ENCODE results near the gene SP140.
"Not testable (repeated sequence)": the region's sequence is repeated elsewhere in the genome, so short reads cannot be mapped to it uniquely, and the experiment has no call there.

Gene SP140

DNA sequence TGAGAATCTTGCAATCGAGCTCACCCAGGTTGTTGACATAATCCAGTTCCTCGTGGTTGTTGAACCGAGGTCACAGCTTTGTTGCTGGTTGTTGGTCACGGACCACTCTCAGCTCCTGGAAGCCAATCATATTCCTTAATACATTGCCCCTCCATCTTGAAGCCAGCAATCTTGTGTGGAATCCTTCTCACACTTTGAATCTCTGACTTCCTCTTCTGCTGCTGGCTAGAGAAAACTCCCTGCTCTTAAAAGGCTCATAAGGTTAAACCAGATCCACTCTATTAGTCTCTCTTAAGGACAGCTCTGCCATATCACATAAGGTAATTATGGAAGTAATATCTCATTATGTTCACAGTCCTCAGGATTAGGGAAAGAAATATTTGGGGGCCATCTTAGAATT, 41.1 kb downstream of the SP140 start:
- FAIRE-seq (no peak), DNase-seq (ENCODE audit: insufficient read length, low spot score) (no peak)
- TF ChIP-seq, protein P1, sequence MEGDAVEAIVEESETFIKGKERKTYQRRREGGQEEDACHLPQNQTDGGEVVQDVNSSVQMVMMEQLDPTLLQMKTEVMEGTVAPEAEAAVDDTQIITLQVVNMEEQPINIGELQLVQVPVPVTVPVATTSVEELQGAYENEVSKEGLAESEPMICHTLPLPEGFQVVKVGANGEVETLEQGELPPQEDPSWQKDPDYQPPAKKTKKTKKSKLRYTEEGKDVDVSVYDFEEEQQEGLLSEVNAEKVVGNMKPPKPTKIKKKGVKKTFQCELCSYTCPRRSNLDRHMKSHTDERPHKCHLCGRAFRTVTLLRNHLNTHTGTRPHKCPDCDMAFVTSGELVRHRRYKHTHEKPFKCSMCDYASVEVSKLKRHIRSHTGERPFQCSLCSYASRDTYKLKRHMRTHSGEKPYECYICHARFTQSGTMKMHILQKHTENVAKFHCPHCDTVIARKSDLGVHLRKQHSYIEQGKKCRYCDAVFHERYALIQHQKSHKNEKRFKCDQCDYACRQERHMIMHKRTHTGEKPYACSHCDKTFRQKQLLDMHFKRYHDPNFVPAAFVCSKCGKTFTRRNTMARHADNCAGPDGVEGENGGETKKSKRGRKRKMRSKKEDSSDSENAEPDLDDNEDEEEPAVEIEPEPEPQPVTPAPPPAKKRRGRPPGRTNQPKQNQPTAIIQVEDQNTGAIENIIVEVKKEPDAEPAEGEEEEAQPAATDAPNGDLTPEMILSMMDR (IDR thresholded peaks at IDR 0.05; ENCODE audit: insufficient read depth, missing control alignments): no peak

DNA sequence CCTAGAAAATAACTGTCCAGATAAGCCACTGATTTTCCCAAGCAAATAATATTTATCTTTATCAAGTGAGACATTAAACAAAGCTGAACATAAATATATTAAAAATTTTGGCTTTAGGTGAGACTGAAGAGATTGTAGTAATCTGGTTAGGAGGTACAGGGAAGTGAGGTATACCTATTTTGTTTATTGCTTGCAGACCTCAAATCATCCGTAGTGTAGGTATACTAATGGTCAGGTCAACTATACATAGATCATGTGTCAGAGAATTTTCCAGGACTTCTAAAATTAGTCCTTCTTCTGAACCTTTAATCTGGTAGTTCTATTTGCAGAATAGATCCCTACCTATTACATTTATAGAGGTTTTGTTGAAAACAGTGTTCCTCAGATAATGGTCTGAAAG, 41.5 kb downstream of the SP140 start:
- no peak for DNase-seq (ENCODE audit: insufficient read length, low spot score)
- no peak for FAIRE-seq
- TF ChIP-seq, protein P1 (IDR thresholded peaks at IDR 0.05; ENCODE audit: insufficient read depth, missing control alignments): no peak

DNA sequence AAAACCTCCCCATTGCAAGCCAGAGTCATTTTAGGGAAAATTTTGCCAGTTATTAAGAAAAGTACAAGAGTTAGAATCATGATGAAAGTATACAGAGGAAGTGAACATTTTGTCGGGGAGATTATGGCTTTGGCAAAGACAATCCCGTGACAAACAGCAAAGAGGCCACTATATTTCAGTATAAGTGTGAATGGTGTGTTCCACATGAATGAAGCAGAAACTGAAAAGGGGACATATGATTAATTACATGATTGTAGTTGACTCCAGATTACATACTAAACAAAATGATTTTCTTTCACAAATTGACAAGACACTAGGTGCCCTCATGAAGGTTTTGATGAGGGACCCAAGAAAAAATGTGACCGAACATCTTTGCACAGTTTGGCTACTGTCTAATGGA, 42.0 kb downstream of the SP140 start:
- FAIRE-seq: no peak
- DNase-seq (ENCODE audit: insufficient read length, low spot score): no peak
- TF ChIP-seq, protein P1 (IDR thresholded peaks at IDR 0.05; ENCODE audit: insufficient read depth, missing control alignments): no peak

DNA sequence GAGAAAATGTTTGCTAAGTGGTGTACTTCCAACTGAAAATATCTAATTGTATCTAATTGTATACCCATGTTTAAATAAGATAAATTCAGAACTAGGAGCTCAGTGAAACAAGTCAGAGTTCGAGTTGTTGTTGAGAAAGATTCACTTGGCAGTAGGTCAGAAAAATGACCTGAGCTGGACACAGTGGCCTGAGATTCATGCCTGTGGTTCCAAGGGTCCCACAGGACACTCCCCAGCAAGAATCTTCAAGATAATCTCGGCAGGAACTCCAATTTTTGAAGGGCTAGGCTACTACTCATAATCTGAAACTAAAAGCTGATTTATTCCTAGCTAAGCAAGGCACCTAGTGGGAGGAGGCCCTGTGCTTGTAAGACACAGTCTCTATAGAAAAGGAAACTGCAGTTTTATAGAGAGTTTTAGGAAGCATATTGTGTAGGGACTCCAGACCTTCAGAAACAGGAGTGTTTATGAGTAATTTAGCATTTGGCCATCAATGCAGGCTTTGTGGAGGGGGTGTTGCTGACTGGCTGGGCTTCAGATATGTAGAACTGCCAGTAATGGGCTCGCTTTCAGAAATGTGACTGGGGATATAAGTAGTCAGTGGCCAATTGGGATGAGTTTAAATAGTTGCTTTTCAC, 43.2 kb downstream of the SP140 start:
- FAIRE-seq (no peak), DNase-seq (ENCODE audit: insufficient read length, low spot score) (no peak)
- TF ChIP-seq, protein P1 (IDR thresholded peaks at IDR 0.05; ENCODE audit: insufficient read depth, missing control alignments): no peak

- DNase-seq (ENCODE audit: insufficient read length, low spot score) (no peak), FAIRE-seq (no peak)
- TF ChIP-seq, protein P1 (IDR thresholded peaks at IDR 0.05; ENCODE audit: insufficient read depth, missing control alignments): no peak
These were observed 44.2 kb downstream of the SP140 start for GRCh38 chr2:230269715-230270114.

DNA sequence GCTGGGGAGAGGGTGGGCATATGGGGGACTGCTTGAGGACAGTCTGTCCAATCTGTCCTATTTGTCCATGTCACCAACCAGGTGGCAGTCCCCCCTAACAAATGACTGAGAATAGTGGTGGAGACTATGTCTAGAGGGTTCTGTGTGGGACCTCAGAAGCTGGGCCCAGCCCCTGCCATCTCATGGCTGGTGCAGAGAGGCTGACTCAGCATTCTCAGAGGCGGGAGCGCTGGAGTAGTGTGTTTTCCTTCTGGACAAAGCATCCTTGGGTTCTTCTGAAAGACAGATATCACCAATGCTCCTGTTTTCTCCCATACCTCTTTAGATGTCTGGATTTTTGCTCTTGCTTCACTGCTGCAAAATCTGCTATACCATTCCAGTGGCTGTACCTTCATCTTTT, 57.4 kb downstream of the SP140 start:
- no peak for FAIRE-seq
- TF ChIP-seq, protein P1 (IDR thresholded peaks at IDR 0.05; ENCODE audit: insufficient read depth, missing control alignments): no peak
- no peak for DNase-seq (ENCODE audit: insufficient read length, low spot score)

GRCh38 chr2:230286048-230286447, 60.5 kb downstream of the SP140 start:
- FAIRE-seq: no peak
- DNase-seq (ENCODE audit: insufficient read length, low spot score): no peak
- TF ChIP-seq, protein P1 (IDR thresholded peaks at IDR 0.05; ENCODE audit: insufficient read depth, missing control alignments): no peak

DNA sequence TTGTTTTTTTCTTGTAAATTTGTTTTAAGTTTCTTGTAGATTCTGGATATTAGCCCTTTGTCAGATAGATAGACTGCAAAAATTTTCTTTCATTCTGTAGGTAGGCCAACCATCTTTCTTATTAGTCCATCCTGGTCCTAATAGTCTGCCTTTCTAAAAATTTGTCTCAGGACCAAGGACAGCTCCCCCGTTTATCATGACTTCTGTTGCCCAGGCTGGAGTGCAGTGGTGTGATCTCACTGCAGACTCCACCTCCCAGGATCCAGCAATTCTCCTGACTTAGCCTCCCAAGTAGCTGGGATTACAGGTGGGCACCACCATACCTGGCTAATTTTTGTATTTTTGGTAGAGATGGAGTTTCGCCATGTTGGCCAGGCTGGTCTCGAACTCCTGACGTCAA, 63.8 kb downstream of the SP140 start:
- not testable (repeated sequence) for FAIRE-seq; DNase-seq (ENCODE audit: insufficient read length, low spot score)

All from D721Med (cell line).